Measurements from ENCODE around the gene ZNF586. TPM values are rescaled to one million over a fixed set of nuclear protein-coding genes. Genes with fewer than 3 reads are reported as not detected.

The ZNF586 gene
- total RNA-seq, 1 experiment from 2014 or later: 13.2 TPM

GRCh38 chr19:57776764-57777296, 7.4 kb downstream of the ZNF586 start:
- Histone ChIP-seq H4K20me1 (ENCODE audit: low read length) (no peaks in the 10 kb centered on the region), H3K9ac (ENCODE audit: low read length) (no peak overlapping the region), H2AFZ (ENCODE audit: low read length) (no peak overlapping the region), H3K36me3 (ENCODE audit: low read depth, low read length) (peaks cover 91% of the 10 kb centered on the region), H3K4me3 (ENCODE audit: low read length) (no peak overlapping the region), H3K9me2 (replicated peaks; ENCODE audit: low read length) (no peaks in the 10 kb centered on the region), H3K27ac (ENCODE audit: low read length) (no peak overlapping the region), H3K4me2 (ENCODE audit: low read length) (no peak overlapping the region), H3K27me3 (ENCODE audit: low read length) (no peaks in the 10 kb centered on the region), H3K79me2 (ENCODE audit: low read length) (peaks cover 98% of the 10 kb centered on the region), H3K9me3 (ENCODE audit: low read length) (peaks cover 19% of the 10 kb centered on the region), H3F3A (ENCODE audit: low read length, unreplicated experiment) (no peaks in the 10 kb centered on the region), H3K4me1 (ENCODE audit: insufficient read depth, low read length) (no peaks in the 10 kb centered on the region)
- POLR2A ChIA-PET (ENCODE audit: unreplicated experiment): no interaction called here
- no peak for ATAC-seq
- BruUV-seq (replicated peaks): no TSS peak
- TF ChIP-seq EZH2phosphoT487 (IDR thresholded peaks at IDR 0.05; ENCODE audit: borderline replicate concordance, low read length): no peak
- TF ChIP-seq EZH2 (IDR thresholded peaks at IDR 0.05; ENCODE audit: low read length, unreplicated experiment): no peak
- no peak for TF ChIP-seq CTCF (conservative IDR thresholded peaks at IDR 0.05; ENCODE audit: low read depth, low read length)
- no peak for DNase-seq
- intact Hi-C loops (cut with micrococcal nuclease): no loop called here
- CTCF ChIA-PET: no interaction called here

GRCh38 chr19:57778336-57778735, 8.9 kb downstream of the ZNF586 start:
- peaks cover 83% of the 10 kb centered on the region for H3K36me3 ChIP-seq (ENCODE audit: low read depth, low read length)

More at GRCh38 chr19:57778336-57778735, 8.9 kb downstream of the ZNF586 start:
- CTCF ChIA-PET: no interaction called here
- peaks cover 88% of the 10 kb centered on the region for H3K79me2 ChIP-seq (ENCODE audit: low read length)
- DNase-seq (no peak), ATAC-seq (no peak)
- H3K9me3 ChIP-seq (ENCODE audit: low read length): peaks cover 19% of the 10 kb centered on the region
- no peak overlapping the region for H2AFZ ChIP-seq (ENCODE audit: low read length)
- no peaks in the 10 kb centered on the region for H4K20me1 ChIP-seq (ENCODE audit: low read length)
- no peaks in the 10 kb centered on the region for H3K27me3 ChIP-seq (ENCODE audit: low read length)
- no peak overlapping the region for H3K9ac ChIP-seq (ENCODE audit: low read length)
- intact Hi-C loops (cut with micrococcal nuclease): no loop called here
- H3K9me2 ChIP-seq (replicated peaks; ENCODE audit: low read length): no peaks in the 10 kb centered on the region
- H3K4me3 ChIP-seq (ENCODE audit: low read length): peak overlapping the region; percentile 24; the same call in 1 of the 2 replicates
- TF ChIP-seq EZH2phosphoT487 (IDR thresholded peaks at IDR 0.05; ENCODE audit: borderline replicate concordance, low read length) (no peak), CTCF (conservative IDR thresholded peaks at IDR 0.05; ENCODE audit: low read depth, low read length) (no peak), EZH2 (IDR thresholded peaks at IDR 0.05; ENCODE audit: low read length, unreplicated experiment) (no peak)
- H3K4me1 ChIP-seq (ENCODE audit: insufficient read depth, low read length): no peaks in the 10 kb centered on the region
- POLR2A ChIA-PET (ENCODE audit: unreplicated experiment): no interaction called here
- H3K27ac ChIP-seq (ENCODE audit: low read length): no peak overlapping the region
- H3F3A ChIP-seq (ENCODE audit: low read length, unreplicated experiment): no peaks in the 10 kb centered on the region
- no TSS peak for BruUV-seq (replicated peaks)
- no peak overlapping the region for H3K4me2 ChIP-seq (ENCODE audit: low read length)
